SK-N-SH treated with all-trans-retinoic acid at 6 μM for 48 hours (cell line): Measurements from ENCODE around the gene ATCAY.
"Not testable (repeated sequence)": the region's sequence is repeated elsewhere in the genome, so short reads cannot be mapped to it uniquely, and the experiment has no call there.

Source experiments
- ATAC-seq: fragments of 200-7000 bp; cut with Tn5 transposase; 3 replicates; pipeline ENCODE4 v1.9.1; 2020; ENCODE audit warnings: mild to moderate bottlenecking, moderate library complexity
- ARNTL ChIP-seq: fragments of 450-650 bp; formaldehyde crosslinking; IDR thresholded peaks from 2 replicates; pipeline ENCODE4 v1.5.0; 2020; ENCODE audit warnings: low read depth, mild to moderate bottlenecking, moderate library complexity, borderline replicate concordance
- BACH2 ChIP-seq: fragments of 250-450 bp; sonication (Bioruptor Pico); IDR thresholded peaks from 2 replicates; pipeline ENCODE4 v1.9.0; 2021; ENCODE audit warnings: mild to moderate bottlenecking, borderline replicate concordance
- CREB5 ChIP-seq: fragments of 250-450 bp; sonication (Bioruptor Pico); IDR thresholded peaks from 2 replicates; pipeline ENCODE4 v1.5.1; 2020; ENCODE audit warnings: low read depth, mild to moderate bottlenecking, moderate library complexity
- CSDC2 ChIP-seq: fragments of 250-450 bp; sonication (Bioruptor Pico); IDR thresholded peaks from 2 replicates; pipeline ENCODE4 v1.5.0; 2020; ENCODE audit warnings: mild to moderate bottlenecking, moderate library complexity
- CSRNP3 ChIP-seq: fragments of 250-450 bp; sonication (Bioruptor Pico); IDR thresholded peaks from 2 replicates; pipeline ENCODE4 v1.5.1; 2021; ENCODE audit warnings: mild to moderate bottlenecking, moderate library complexity
- GLIS3 ChIP-seq: fragments of 250-450 bp; sonication (Bioruptor Pico); IDR thresholded peaks from 2 replicates; pipeline ENCODE4 v1.5.0; 2020; ENCODE audit warnings: mild to moderate bottlenecking, moderate library complexity
- ISL1 ChIP-seq: fragments of 250-450 bp; sonication (Bioruptor Pico); IDR thresholded peaks from 2 replicates; pipeline ENCODE4 v2.1.2; 2022; ENCODE audit warnings: mild to moderate bottlenecking, moderate library complexity
- OSR1 ChIP-seq: fragments of 250-450 bp; sonication (Bioruptor Pico); IDR thresholded peaks from 2 replicates; pipeline ENCODE4 v1.8.0; 2022; ENCODE audit warnings: moderate library complexity, mild to moderate bottlenecking, inconsistent platforms
- POU6F1 ChIP-seq: fragments of 250-450 bp; sonication (Bioruptor Pico); IDR thresholded peaks from 2 replicates; pipeline ENCODE4 v1.8.0; 2021; ENCODE audit warnings: low read depth, mild to moderate bottlenecking, moderate library complexity, borderline replicate concordance
- SNAI2 ChIP-seq: fragments of 250-450 bp; sonication (Bioruptor Pico); IDR thresholded peaks from 2 replicates; pipeline ENCODE4 v1.5.0; 2020; ENCODE audit warnings: mild to moderate bottlenecking, moderate library complexity
- TCF4 ChIP-seq: fragments of 250-450 bp; sonication (Bioruptor Pico); IDR thresholded peaks from 2 replicates; pipeline ENCODE4 v1.8.0; 2021; ENCODE audit warnings: mild to moderate bottlenecking, moderate library complexity, borderline replicate concordance
- TOX ChIP-seq: fragments of 250-450 bp; sonication (Bioruptor Pico); IDR thresholded peaks from 2 replicates; pipeline ENCODE4 v1.8.0; 2021; ENCODE audit warnings: mild to moderate bottlenecking, moderate library complexity, borderline replicate concordance
- ZC3H10 ChIP-seq: fragments of 250-450 bp; sonication (Bioruptor Pico); IDR thresholded peaks from 2 replicates; pipeline ENCODE4 v1.5.1; 2021; ENCODE audit warnings: mild to moderate bottlenecking, moderate library complexity
- ZFP3 ChIP-seq: fragments of 250-450 bp; sonication (Bioruptor Pico); IDR thresholded peaks from 2 replicates; pipeline ENCODE4 v1.5.0; 2020; ENCODE audit warnings: mild to moderate bottlenecking, moderate library complexity
- ZFP30 ChIP-seq: fragments of 450-650 bp; formaldehyde crosslinking; IDR thresholded peaks from 2 replicates; pipeline ENCODE4 v1.5.0; 2022; ENCODE audit warnings: mild to moderate bottlenecking, moderate library complexity
- ZNF565 ChIP-seq: fragments of 450-650 bp; formaldehyde crosslinking; conservative IDR thresholded peaks from 2 replicates; pipeline ENCODE4 v1.5.0; 2020; ENCODE audit warnings: low read depth, mild to moderate bottlenecking, moderate library complexity
- ZNF70 ChIP-seq: fragments of 450-650 bp; formaldehyde crosslinking; IDR thresholded peaks from 2 replicates; pipeline ENCODE4 v1.5.0; 2020; ENCODE audit warnings: mild to moderate bottlenecking, moderate library complexity
- ZNF8 ChIP-seq: fragments of 450-650 bp; formaldehyde crosslinking; IDR thresholded peaks from 2 replicates; pipeline ENCODE4 v1.5.0; 2020; ENCODE audit warnings: mild to moderate bottlenecking, moderate library complexity

ATCAY gene

GRCh38 chr19:3944018-3944721 lies 63.7 kb downstream of the ATCAY start:
- no peak for ATAC-seq
- no peak for TF ChIP-seq ZFP30 (CRISPR knock-in tag)
- no peak for TF ChIP-seq SNAI2
- no peak for TF ChIP-seq GLIS3 (CRISPR knock-in tag)
- TF ChIP-seq OSR1 (CRISPR knock-in tag), result no peak
- TF ChIP-seq TCF4, result no peak
- no peak for TF ChIP-seq CSRNP3 (CRISPR knock-in tag)
- no peak for TF ChIP-seq POU6F1 (CRISPR knock-in tag)
- TF ChIP-seq ZNF565 (CRISPR knock-in tag), result no peak
- TF ChIP-seq ZFP3 (CRISPR knock-in tag), result no peak
- TF ChIP-seq CSDC2 (CRISPR knock-in tag), result no peak
- TF ChIP-seq BACH2 (CRISPR knock-in tag), result no peak

DNA sequence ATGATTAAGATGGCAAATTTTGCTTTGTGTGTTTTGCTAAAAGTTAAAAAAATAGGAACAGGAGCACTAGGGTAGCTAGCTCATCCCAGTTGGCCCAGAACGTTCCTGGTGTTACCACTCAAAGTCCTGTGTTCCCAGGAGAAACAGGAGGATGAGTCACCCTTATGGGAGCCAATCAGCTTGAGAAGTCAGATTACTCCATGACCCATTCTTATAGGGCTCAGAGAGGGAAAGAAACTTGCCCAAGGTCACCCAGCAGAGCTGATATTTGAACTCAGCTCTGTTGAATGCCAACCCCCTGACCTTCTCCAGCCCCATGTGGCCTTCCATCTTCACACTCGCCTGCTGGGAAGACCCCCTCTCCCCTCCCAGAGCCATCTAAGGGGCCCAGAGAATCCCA lies 65.4 kb downstream of the ATCAY start:
- no peak for TF ChIP-seq POU6F1 (CRISPR knock-in tag)
- no peak for TF ChIP-seq ZNF70 (CRISPR knock-in tag)
- no peak for ATAC-seq

DNA sequence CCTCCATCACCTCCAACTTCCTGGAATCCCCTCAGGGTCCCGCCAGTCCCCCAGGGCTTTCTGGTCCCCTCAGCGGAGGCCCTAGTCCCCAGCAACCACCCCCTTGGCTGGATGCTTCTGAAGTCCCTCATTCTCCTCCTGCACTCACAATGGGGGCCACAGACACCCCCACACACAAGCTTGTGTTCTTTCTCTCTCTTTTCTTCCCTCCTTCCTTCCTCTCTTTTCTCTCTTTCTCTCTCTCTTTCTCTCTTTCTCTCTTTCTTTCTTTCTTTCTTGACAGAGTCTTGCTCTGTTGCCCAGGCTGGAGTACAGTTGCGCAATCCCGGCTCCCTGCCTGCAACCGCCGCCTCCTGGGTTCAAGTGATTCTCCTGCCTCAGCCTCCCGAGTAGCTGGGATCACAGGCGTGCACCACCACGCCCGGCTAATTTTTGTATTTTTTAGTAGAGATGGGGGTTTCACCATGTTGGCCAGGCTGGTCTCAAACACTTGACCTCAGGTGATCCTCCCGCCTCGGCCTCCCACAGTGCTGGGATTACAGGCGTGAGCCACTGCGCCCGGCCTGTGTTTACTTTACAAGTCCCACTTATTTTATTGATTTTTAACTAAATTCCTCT lies 66.9 kb downstream of the ATCAY start:
- not testable (repeated sequence) for ATAC-seq

DNA sequence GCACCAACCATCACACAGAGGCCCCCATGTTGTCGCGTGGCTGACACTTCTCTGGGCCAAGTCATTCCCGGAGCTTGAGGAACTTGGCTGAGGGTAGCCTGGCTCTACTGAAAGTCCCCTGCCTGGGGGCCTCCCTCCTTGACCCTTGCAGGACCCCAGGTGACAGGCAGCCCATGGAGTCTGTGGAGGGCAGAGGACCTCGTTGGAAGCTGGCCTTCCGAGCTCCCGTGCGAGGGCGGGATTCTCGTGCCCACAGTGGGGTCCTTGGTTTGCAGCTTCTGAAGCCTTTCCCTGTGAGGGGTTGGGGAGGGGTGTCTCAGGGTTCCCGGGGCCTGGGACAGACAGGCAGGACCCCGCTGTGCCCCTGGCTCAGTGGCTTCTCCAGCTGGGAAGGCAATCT lies 68.8 kb downstream of the ATCAY start:
- TF ChIP-seq CSRNP3 (CRISPR knock-in tag) (no peak), POU6F1 (CRISPR knock-in tag) (no peak), CREB5 (CRISPR knock-in tag) (no peak), ZC3H10 (CRISPR knock-in tag) (no peak), ARNTL (CRISPR knock-in tag) (no peak), ZNF8 (no peak), SNAI2 (no peak), TCF4 (no peak), ZFP3 (CRISPR knock-in tag) (no peak), TOX (CRISPR knock-in tag) (no peak), ZNF70 (CRISPR knock-in tag) (no peak), GLIS3 (CRISPR knock-in tag) (no peak), ISL1 (CRISPR knock-in tag) (no peak), ZFP30 (CRISPR knock-in tag) (no peak), ZNF565 (CRISPR knock-in tag) (no peak)
- TF ChIP-seq, all 23 proteins: peak for 0
- ATAC-seq, result no peak
